HepG2 (cell line): ENCODE data around the gene CLEC20A. TPM values are rescaled to one million over a fixed set of nuclear protein-coding genes. Genes with fewer than 3 reads are reported as not detected.

Experiments
- FOXK2 ChIP-seq: fragments of 450-650 bp; IDR thresholded peaks from 2 replicates; pipeline ENCODE4 v1.6.1; 2016
- FOXP1 ChIP-seq, 2 experiments: fragments of 450-650 bp in 1 of 2; IDR thresholded peaks; 2 replicates each; pipeline ENCODE4 v1.6.1; 2017 to 2018; ENCODE audit warnings: antibody characterized with exemption in 1 of 2
- KDM1A ChIP-seq: IDR thresholded peaks from 2 replicates; pipeline ENCODE4 v1.6.1; 2016; ENCODE audit warnings: missing compliant biosample characterization
- MED13 ChIP-seq: sonication (generic); formaldehyde crosslinking; IDR thresholded peaks from 2 replicates; pipeline ENCODE4 v1.5.0; 2020; ENCODE audit warnings: missing genetic modification reagents
- MYC ChIP-seq: sonication (generic); formaldehyde crosslinking; IDR thresholded peaks from 2 replicates; pipeline ENCODE4 v1.9.0; 2021; ENCODE audit warnings: missing genetic modification reagents, borderline replicate concordance
- PAF1 ChIP-seq: IDR thresholded peaks from 2 replicates; pipeline ENCODE4 v1.6.1; 2016; ENCODE audit warnings: missing genetic modification reagents, missing compliant biosample characterization
- PATZ1 ChIP-seq: sonication (generic); formaldehyde crosslinking; IDR thresholded peaks from 2 replicates; pipeline ENCODE4 v1.4.0; 2020; ENCODE audit warnings: missing genetic modification reagents
- PLRG1 ChIP-seq: fragments of 450-650 bp; conservative IDR thresholded peaks from 2 replicates; pipeline ENCODE4 v1.6.1; 2016
- RERE ChIP-seq: IDR thresholded peaks from 2 replicates; pipeline ENCODE4 v1.6.1; 2016; ENCODE audit warnings: low read depth, missing genetic modification reagents, missing compliant biosample characterization
- SAFB2 ChIP-seq: sonication (generic); formaldehyde crosslinking; IDR thresholded peaks from 2 replicates; pipeline ENCODE4 v1.5.1; 2020; ENCODE audit warnings: missing genetic modification reagents, low read depth, mild to moderate bottlenecking, borderline replicate concordance
- SNRNP70 ChIP-seq: fragments of 200-400 bp; formaldehyde crosslinking; IDR thresholded peaks from 2 replicates; pipeline ENCODE4 v1.6.1; 2017; ENCODE audit warnings: mild to moderate bottlenecking, low read depth, low read length, moderate library complexity
- SRY ChIP-seq: sonication (generic); formaldehyde crosslinking; IDR thresholded peaks from 2 replicates; pipeline ENCODE4 v1.8.0; 2022; ENCODE audit warnings: mild to moderate bottlenecking, missing genetic modification reagents
- SYNCRIP ChIP-seq: fragments of 200-400 bp; formaldehyde crosslinking; IDR thresholded peaks from 2 replicates; pipeline ENCODE4 v1.6.1; 2018; ENCODE audit warnings: mild to moderate bottlenecking, low read depth, low read length; ENCODE audit not compliant: insufficient read depth
- TCF7L2 ChIP-seq: IDR thresholded peaks from 2 replicates; pipeline ENCODE4 v1.6.1; 2011; ENCODE audit warnings: mild to moderate bottlenecking, low read depth, low read length, moderate library complexity
- XBP1 ChIP-seq: sonication (generic); formaldehyde crosslinking; IDR thresholded peaks from 2 replicates; pipeline ENCODE4 v1.5.0; 2020; ENCODE audit warnings: missing genetic modification reagents
- ZBTB7B ChIP-seq: sonication (generic); formaldehyde crosslinking; IDR thresholded peaks from 2 replicates; pipeline ENCODE4 v1.4.0; 2020; ENCODE audit warnings: missing genetic modification reagents
- ZMYM2 ChIP-seq: sonication (generic); formaldehyde crosslinking; IDR thresholded peaks from 2 replicates; pipeline ENCODE4 v1.8.0; 2022; ENCODE audit warnings: mild to moderate bottlenecking, missing genetic modification reagents
- ZNF12 ChIP-seq: sonication (generic); formaldehyde crosslinking; IDR thresholded peaks from 2 replicates; pipeline ENCODE4 v1.5.0; 2020; ENCODE audit warnings: missing genetic modification reagents
- ZNF253 ChIP-seq: sonication (generic); formaldehyde crosslinking; IDR thresholded peaks from 2 replicates; pipeline ENCODE4 v1.8.0; 2022; ENCODE audit warnings: mild to moderate bottlenecking, missing genetic modification reagents, borderline replicate concordance
- ZNF501 ChIP-seq: sonication (generic); formaldehyde crosslinking; IDR thresholded peaks from 2 replicates; pipeline ENCODE4 v1.5.1; 2020; ENCODE audit warnings: mild to moderate bottlenecking, moderate library complexity, missing genetic modification reagents
- ZNF513 ChIP-seq: sonication (generic); formaldehyde crosslinking; conservative IDR thresholded peaks from 2 replicates; pipeline ENCODE4 v1.5.0; 2020; ENCODE audit warnings: missing genetic modification reagents
- ZNF670 ChIP-seq: sonication (generic); formaldehyde crosslinking; IDR thresholded peaks from 2 replicates; pipeline ENCODE4 v1.8.0; 2022; ENCODE audit warnings: mild to moderate bottlenecking, missing genetic modification reagents, borderline replicate concordance
- ZZZ3 ChIP-seq: sonication (generic); formaldehyde crosslinking; IDR thresholded peaks from 2 replicates; pipeline ENCODE4 v1.4.0; 2020; ENCODE audit warnings: missing genetic modification reagents, mild to moderate bottlenecking, borderline replicate concordance
- polyA plus RNA-seq, 8 experiments: library from polyadenylated mRNA; depleted of rRNA in 3 of 8; stranded (reverse) in 7 of 8; unstranded in 1 of 8; fragments of >200 nt; fragmentation: Illumina TruSeq in 4 of 8; extraction: Trizol in 4 of 8; gene quantifications; 2 replicates each; pipeline versions ENCODE4 v1.2.1 to v1.2.3, GENCODE V29; 2011 to 2016; ENCODE audit warnings: low read depth in 4 of 8, missing spikeins in 1 of 8, mixed read lengths in 1 of 8; ENCODE audit not compliant: insufficient read depth in 1 of 8
- total RNA-seq, 5 experiments: library from RNA; depleted of rRNA; stranded (reverse); fragments of >200 nt; fragmentation: Illumina TruSeq; extraction: Trizol; gene quantifications; 2 replicates each; pipeline ENCODE4 v1.2.3, GENCODE V29; 2016; ENCODE audit warnings: low read depth in 1 of 5

CLEC20A gene
- total and polyA plus RNA-seq, 2 of the 13 experiments (the other 11 are each of a cell fraction or from before 2014, with no cell fraction given) = not detected

GRCh38 chr1:178542554-178543289 is 46.0 kb upstream of the CLEC20A start (continued):
- no peak for TF ChIP-seq RERE (CRISPR knock-in tag)
- no peak for TF ChIP-seq FOXP1 (IDR thresholded peaks at IDR 0.05)
- TF ChIP-seq FOXP1 (CRISPR knock-in tag; IDR thresholded peaks at IDR 0.05) = 0 out of 2 replicates have a peak, but pooled peaks have one; percentile 1
- TF ChIP-seq ZNF12 (CRISPR knock-in tag) = no peak
- TF ChIP-seq ZNF670 (CRISPR knock-in tag) = no peak
- TF ChIP-seq SAFB2 (CRISPR knock-in tag) = no peak
- TF ChIP-seq MYC (CRISPR knock-in tag) = peak; percentile 35; the same call in 1 of the 2 replicates
- TF ChIP-seq SRY (CRISPR knock-in tag) = no peak
- TF ChIP-seq ZBTB7B (CRISPR knock-in tag) = no peak
- peak; percentile 55 for TF ChIP-seq ZNF501
- no peak for TF ChIP-seq ZNF513 (CRISPR knock-in tag)
- TF ChIP-seq KDM1A (CRISPR knock-in tag) = no peak
- TF ChIP-seq PAF1 = no peak
- 0 out of 2 replicates have a peak, but pooled peaks have one; percentile 56 for TF ChIP-seq ZMYM2
- TF ChIP-seq SNRNP70 = no peak
- no peak for TF ChIP-seq ZNF253 (CRISPR knock-in tag)
- TF ChIP-seq TCF7L2 = no peak
- no peak for TF ChIP-seq MED13
- peak; percentile 91 for TF ChIP-seq PATZ1 (CRISPR knock-in tag)
- TF ChIP-seq SYNCRIP = no peak
- no peak for TF ChIP-seq XBP1 (CRISPR knock-in tag)
- TF ChIP-seq ZZZ3 (CRISPR knock-in tag) = no peak
- no peak for TF ChIP-seq FOXK2
- no peak for TF ChIP-seq PLRG1
